A673 (cell line): ENCODE results near the gene MAP3K1.

Experiments
- CTCF ChIP-seq: fragments of 300-800, 200-600 bp; sonication (generic); conservative IDR thresholded peaks from 2 replicates; pipeline ENCODE4 v1.5.1; 2017; ENCODE audit warnings: low read depth, mild to moderate bottlenecking, antibody characterized with exemption, low read length, moderate library complexity, mixed read lengths
- EZH2 ChIP-seq: fragments of 200-600 bp; sonication (generic); IDR thresholded peaks from 2 replicates; pipeline ENCODE4 v1.6.1; 2017; ENCODE audit warnings: borderline replicate concordance, low read depth, mild to moderate bottlenecking, mixed read lengths, antibody characterized with exemption, low read length; ENCODE audit not compliant: poor library complexity, severe bottlenecking

- TF ChIP-seq CTCF (no peak), EZH2 (no peak)
Measured at GRCh38 chr5:56851258-56851941, 36.1 kb downstream of the MAP3K1 start.
